B cell (primary cell): Measurements from ENCODE around the gene RASL10A. TPM values are rescaled to one million over a fixed set of nuclear protein-coding genes. Genes with fewer than 3 reads are reported as not detected.

Source experiments
- ATAC-seq: fragments of 200-7000 bp; cut with Tn5 transposase; one replicate; pipeline ENCODE4 v1.10.0; 2021; ENCODE audit warnings: low read depth, mild to moderate bottlenecking, moderate number of reproducible peaks, moderate library complexity
- CTCF ChIA-PET: fragments of 350-600 bp; sonication (Branson Sonifier 250); formaldehyde crosslinking; loops from one replicate; lab custom pipeline; 2021; ENCODE audit warnings: antibody characterized with exemption, inconsistent platforms; lab: Charles Lee
- POLR2A ChIA-PET: fragments of 350-600 bp; sonication (Branson Sonifier 250); formaldehyde crosslinking; loops from one replicate; lab custom pipeline; 2021; ENCODE audit warnings: antibody characterized with exemption; lab: Charles Lee
- DNase-seq: peaks from one replicate; pipeline ENCODE4 v3.0.0; 2013
- H2AFZ ChIP-seq: 2 replicates; pipeline ENCODE4 v1.6.1; 2012; ENCODE audit warnings: mild to moderate bottlenecking, low read depth, low read length; ENCODE audit not compliant: insufficient read depth, poor library complexity, severe bottlenecking
- H3K27ac ChIP-seq, 2 donors: 1 replicate in 1 of 2; 2 replicates in 1 of 2; pipeline ENCODE4 v1.5.1; 2012 to 2013; ENCODE audit warnings: low read length in 2 of 2, mild to moderate bottlenecking in 2 of 2, moderate library complexity in 1 of 2
- H3K27me3 ChIP-seq, 4 experiments: fragments of 200-600 bp in 1 of 4; sonication (generic) in 1 of 4; replicated peaks in 1 of 4; 1 replicate in 2 of 4; 2 replicates in 2 of 4; pipeline versions ENCODE4 v1.6.1 to v1.7.0; 2013 to 2016; ENCODE audit warnings: low read length in 3 of 4, mild to moderate bottlenecking in 2 of 4, mixed read lengths in 1 of 4, moderate library complexity in 1 of 4; ENCODE audit not compliant: insufficient read depth in 4 of 4, control insufficient read depth in 3 of 4; ENCODE audit errors: control extremely low read depth in 1 of 4
- H3K36me3 ChIP-seq, 2 experiments: replicated peaks in 1 of 2; 1 replicate in 1 of 2; 2 replicates in 1 of 2; pipeline versions ENCODE4 v1.6.1 to v1.7.1; 2013; ENCODE audit warnings: low read length in 1 of 2; ENCODE audit not compliant: insufficient read depth in 2 of 2, control insufficient read depth in 1 of 2; ENCODE audit errors: control extremely low read depth in 1 of 2, extremely low read depth in 1 of 2
- H3K4me1 ChIP-seq, 2 donors: fragments of 200-600 bp in 1 of 2; sonication (generic) in 1 of 2; 1 replicate in 1 of 2; 2 replicates in 1 of 2; pipeline versions ENCODE4 v1.5.1 to v1.6.1; 2013 to 2017; ENCODE audit warnings: low read length in 2 of 2; ENCODE audit not compliant: control insufficient read depth in 2 of 2, insufficient read depth in 2 of 2
- H3K4me2 ChIP-seq: replicated peaks from 2 replicates; pipeline ENCODE3; 2012; ENCODE audit warnings: mild to moderate bottlenecking, low read depth, low read length; ENCODE audit not compliant: poor library complexity, severe bottlenecking
- H3K4me3 ChIP-seq, 5 experiments: fragments of 200-600 bp in 1 of 5; sonication (generic) in 1 of 5; 1 replicate in 3 of 5; 2 replicates in 2 of 5; pipeline versions ENCODE4 v1.5.1 to v1.7.0; 2011 to 2016; ENCODE audit warnings: low read length in 4 of 5, mild to moderate bottlenecking in 4 of 5, low read depth in 2 of 5, control low read depth in 1 of 5, moderate library complexity in 1 of 5; ENCODE audit not compliant: insufficient read depth in 1 of 5; ENCODE audit errors: control extremely low read depth in 1 of 5, extremely low read depth in 1 of 5
- H3K79me2 ChIP-seq: fragments of 200-600 bp; sonication (generic); one replicate; pipeline ENCODE4 v1.6.0; 2016; ENCODE audit warnings: low read length; ENCODE audit not compliant: control insufficient read depth, insufficient read depth
- H3K9ac ChIP-seq: fragments of 200-600 bp; sonication (generic); 2 replicates; pipeline ENCODE4 v1.6.1; 2017; ENCODE audit warnings: mild to moderate bottlenecking, low read length, moderate library complexity
- H3K9me3 ChIP-seq, 3 donors: one replicate each; pipeline versions ENCODE4 v1.6.1 to v1.7.1; 2013; ENCODE audit warnings: low read length in 2 of 3; ENCODE audit not compliant: control insufficient read depth in 2 of 3, insufficient read depth in 1 of 3; ENCODE audit errors: control extremely low read depth in 1 of 3
- H4K20me1 ChIP-seq: 2 replicates; pipeline ENCODE4 v1.6.0; 2012; ENCODE audit warnings: mild to moderate bottlenecking, low read length; ENCODE audit not compliant: insufficient read depth, control insufficient read depth, poor library complexity, severe bottlenecking
- H3K27ac Mint-ChIP-seq: one replicate; pipeline ENCODE4 v1.8.0; 2021; ENCODE audit warnings: mixed read lengths
- H3K27me3 Mint-ChIP-seq: one replicate; pipeline ENCODE4 v1.8.0; 2021; ENCODE audit warnings: mixed read lengths
- H3K4me1 Mint-ChIP-seq: one replicate; pipeline ENCODE4 v1.8.0; 2021; ENCODE audit warnings: mixed read lengths
- H3K4me3 Mint-ChIP-seq: one replicate; pipeline ENCODE4 v1.8.0; 2021; ENCODE audit warnings: mixed read lengths
- H3K9me3 Mint-ChIP-seq: one replicate; pipeline ENCODE4 v1.8.0; 2022; ENCODE audit warnings: mixed read lengths; ENCODE audit not compliant: insufficient read depth
- CTCF ChIP-seq: fragments of 200-600 bp; IDR thresholded peaks from one replicate; pipeline ENCODE4 v1.8.0; 2022; ENCODE audit warnings: antibody characterized with exemption, mild to moderate bottlenecking
- EZH2 ChIP-seq: IDR thresholded peaks from 2 replicates; pipeline ENCODE4 v1.6.1; 2012; ENCODE audit warnings: borderline replicate concordance, low read depth, mild to moderate bottlenecking, moderate library complexity, low read length; ENCODE audit not compliant: insufficient read depth, poor library complexity, severe bottlenecking
- WGBS: methylation state at CpG from one replicate; pipeline ENCODE4 v1.1.5; 2013; ENCODE audit warnings: missing lambda C conversion rate; ENCODE audit not compliant: insufficient coverage; 5-methylcytosine and 5-hydroxymethylcytosine counted together
- intact Hi-C: fragments of 100-400 bp; cut with micrococcal nuclease; formaldehyde crosslinking; loops from one replicate; pipeline ENCODE4 v1.10.0; 2022
- polyA plus RNA-seq: library from polyadenylated mRNA; depleted of rRNA; stranded (reverse); fragments of >200 nt; gene quantifications from 2 replicates; pipeline ENCODE4 v1.2.3, GENCODE V29; 2012
- total RNA-seq, 2 donors: library from RNA; stranded (reverse); fragments of 120-200 nt in 1 of 2; gene quantifications; 1 replicate in 1 of 2; 2 replicates in 1 of 2; pipeline versions ENCODE4 v1.2.3 to v1.2.4, GENCODE V29; 2013 to 2022

Gene RASL10A
- total and polyA plus RNA-seq, 2 donors (not counting 1 experiment from before 2014, with no cell fraction given), result 2.8 to 4.7 TPM

GRCh38 chr22:29344137-29344536, 28.6 kb upstream of the RASL10A start:
- no peak overlapping the region for H3K4me3 ChIP-seq
- POLR2A ChIA-PET, result no interaction called here
- no peaks in the 10 kb centered on the region for H3K9me3 Mint-ChIP-seq
- H2AFZ ChIP-seq, result no peak overlapping the region
- H3K9ac ChIP-seq, result no peak overlapping the region
- ATAC-seq (no peak), DNase-seq (no peak)
- no peak overlapping the region for H3K4me3 Mint-ChIP-seq
- TF ChIP-seq CTCF (no peak), EZH2 (no peak)
- intact Hi-C loops, result no loop called here
- H3K27ac Mint-ChIP-seq, result peak overlapping the region; percentile 64
- no peaks in the 10 kb centered on the region for H3K4me1 Mint-ChIP-seq
- H3K4me2 ChIP-seq, result no peak overlapping the region
- 100% methylated on average over 4 of the region's 5 CpGs for WGBS
- no peaks in the 10 kb centered on the region for H3K4me1 ChIP-seq
- H3K27me3 Mint-ChIP-seq, result no peaks in the 10 kb centered on the region
- peaks cover 0 to 91% of the 10 kb centered on the region in 2 experiments for H3K36me3 ChIP-seq
- peaks cover 31% of the 10 kb centered on the region for H3K79me2 ChIP-seq
- no peaks in the 10 kb centered on the region for H3K27me3 ChIP-seq
- CTCF ChIA-PET, result no interaction called here
- H4K20me1 ChIP-seq, result peaks cover 77% of the 10 kb centered on the region
- no peak overlapping the region for H3K27ac ChIP-seq
- H3K9me3 ChIP-seq, result no peaks in the 10 kb centered on the region

- Mint-ChIP-seq H3K27me3 (no peaks in the 10 kb centered on the region), H3K9me3 (no peaks in the 10 kb centered on the region), H3K4me1 (no peaks in the 10 kb centered on the region), H3K4me3 (no peak overlapping the region), H3K27ac (peak overlapping the region; percentile 53)
- ChIA-PET POLR2A (no interaction called here), CTCF (no interaction called here)
- Histone ChIP-seq H3K27ac (no peak overlapping the region), H3K9ac (no peak overlapping the region), H3K9me3 (no peaks in the 10 kb centered on the region), H3K79me2 (peaks cover 29% of the 10 kb centered on the region), H2AFZ (no peak overlapping the region), H3K4me3 (no peak overlapping the region), H3K4me1 (no peaks in the 10 kb centered on the region), H3K4me2 (no peak overlapping the region), H4K20me1 (peaks cover 80% of the 10 kb centered on the region), H3K36me3 (peaks cover 0 to 91% of the 10 kb centered on the region in 2 experiments), H3K27me3 (no peaks in the 10 kb centered on the region)
- TF ChIP-seq EZH2, result no peak
- TF ChIP-seq CTCF, result no peak
- intact Hi-C loops, result no loop called here
- ATAC-seq (no peak), DNase-seq (no peak)
- WGBS, result 78% methylated on average over 4 of the region's 7 CpGs
Measured at GRCh38 chr22:29343313-29343805, 27.9 kb upstream of the RASL10A start.
